GM06990 (cell line): ENCODE measurements around the gene PPM1F.
A peak's percentile ranks its signal among the peaks of the same experiment; 100 is the strongest.

Experiments used
- DNase-seq: peaks from one replicate; pipeline ENCODE4 v3.0.0-alpha.2; 2011; ENCODE audit not compliant: insufficient read length; ENCODE audit errors: extremely low read depth
- H3K27me3 ChIP-seq: replicated peaks from 2 replicates; pipeline ENCODE4 v1.6.0; 2011; ENCODE audit warnings: low read length; ENCODE audit not compliant: control insufficient read depth, insufficient read depth
- H3K36me3 ChIP-seq: 2 replicates; pipeline ENCODE4 v1.5.1; 2011; ENCODE audit warnings: low read length; ENCODE audit not compliant: control insufficient read depth, insufficient read depth
- H3K4me3 ChIP-seq: replicated peaks from 2 replicates; pipeline ENCODE4 v1.5.1; 2011; ENCODE audit warnings: low read depth, mild to moderate bottlenecking, control low read depth, low read length
- TF ChIP-seq, protein P1 (sequence below): IDR thresholded peaks from 2 replicates; pipeline ENCODE4 v1.5.1; 2011; ENCODE audit warnings: low read length, control low read depth, mild to moderate bottlenecking, inconsistent platforms; ENCODE audit not compliant: insufficient read depth, poor library complexity, severe bottlenecking

PPM1F gene

GRCh38 chr22:21981874-21982273 is 29.2 kb upstream of the PPM1F start:
- no peak for DNase-seq
- Histone ChIP-seq H3K36me3 (no peaks in the 10 kb centered on the region), H3K27me3 (no peaks in the 10 kb centered on the region), H3K4me3 (peak overlapping the region; percentile 100)
- TF ChIP-seq, protein P1, sequence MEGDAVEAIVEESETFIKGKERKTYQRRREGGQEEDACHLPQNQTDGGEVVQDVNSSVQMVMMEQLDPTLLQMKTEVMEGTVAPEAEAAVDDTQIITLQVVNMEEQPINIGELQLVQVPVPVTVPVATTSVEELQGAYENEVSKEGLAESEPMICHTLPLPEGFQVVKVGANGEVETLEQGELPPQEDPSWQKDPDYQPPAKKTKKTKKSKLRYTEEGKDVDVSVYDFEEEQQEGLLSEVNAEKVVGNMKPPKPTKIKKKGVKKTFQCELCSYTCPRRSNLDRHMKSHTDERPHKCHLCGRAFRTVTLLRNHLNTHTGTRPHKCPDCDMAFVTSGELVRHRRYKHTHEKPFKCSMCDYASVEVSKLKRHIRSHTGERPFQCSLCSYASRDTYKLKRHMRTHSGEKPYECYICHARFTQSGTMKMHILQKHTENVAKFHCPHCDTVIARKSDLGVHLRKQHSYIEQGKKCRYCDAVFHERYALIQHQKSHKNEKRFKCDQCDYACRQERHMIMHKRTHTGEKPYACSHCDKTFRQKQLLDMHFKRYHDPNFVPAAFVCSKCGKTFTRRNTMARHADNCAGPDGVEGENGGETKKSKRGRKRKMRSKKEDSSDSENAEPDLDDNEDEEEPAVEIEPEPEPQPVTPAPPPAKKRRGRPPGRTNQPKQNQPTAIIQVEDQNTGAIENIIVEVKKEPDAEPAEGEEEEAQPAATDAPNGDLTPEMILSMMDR = no peak

GRCh38 chr22:21980547-21980946 is 27.9 kb upstream of the PPM1F start:
- TF ChIP-seq, protein P1 = no peak
- no peak for DNase-seq
- Histone ChIP-seq H3K36me3 (peaks cover 4% of the 10 kb centered on the region), H3K27me3 (no peaks in the 10 kb centered on the region), H3K4me3 (no peak overlapping the region)

DNA sequence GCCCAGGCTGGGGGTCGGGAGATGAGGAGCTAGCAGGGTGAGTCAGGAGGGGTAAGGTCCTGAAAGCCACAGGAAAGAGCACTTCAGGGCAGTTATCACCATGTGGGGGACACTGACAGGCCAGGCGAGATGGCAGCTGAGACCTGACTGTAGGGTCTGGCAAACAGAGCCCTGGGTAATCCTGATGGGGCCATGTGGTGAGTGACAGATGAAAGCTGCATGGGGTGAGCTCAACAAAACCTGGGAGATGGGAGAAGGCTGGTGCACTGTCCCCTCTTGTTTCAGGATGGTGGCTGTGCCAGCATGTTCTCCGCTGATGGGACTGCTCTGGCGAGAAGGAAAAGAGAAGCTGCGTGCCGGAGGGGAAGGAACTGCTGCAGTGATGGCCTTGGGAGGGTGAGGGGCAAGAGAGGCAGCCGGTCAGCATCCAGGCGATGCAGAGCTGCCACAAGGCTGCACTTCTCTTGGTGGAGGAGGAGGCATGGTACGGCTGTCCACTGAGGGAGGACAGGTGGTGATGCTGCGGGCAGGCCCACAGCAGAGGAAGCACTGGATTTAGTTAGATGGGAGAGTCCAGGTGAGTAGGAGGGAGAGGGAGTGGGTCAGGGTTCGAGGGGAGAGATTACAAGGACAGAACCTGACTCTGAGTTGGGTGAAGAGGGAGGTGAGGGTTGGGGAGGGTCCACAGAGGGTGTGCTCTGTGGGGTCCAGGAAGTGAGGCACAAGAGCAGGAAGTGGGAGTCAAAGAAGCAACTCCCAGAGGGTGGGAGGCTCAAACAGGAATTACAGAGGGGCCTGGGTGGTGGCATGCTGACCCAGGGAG is 26.1 kb upstream of the PPM1F start:
- TF ChIP-seq, protein P1 = no peak
- peaks cover 13% of the 10 kb centered on the region for H3K36me3 ChIP-seq
- no peak for DNase-seq

DNA sequence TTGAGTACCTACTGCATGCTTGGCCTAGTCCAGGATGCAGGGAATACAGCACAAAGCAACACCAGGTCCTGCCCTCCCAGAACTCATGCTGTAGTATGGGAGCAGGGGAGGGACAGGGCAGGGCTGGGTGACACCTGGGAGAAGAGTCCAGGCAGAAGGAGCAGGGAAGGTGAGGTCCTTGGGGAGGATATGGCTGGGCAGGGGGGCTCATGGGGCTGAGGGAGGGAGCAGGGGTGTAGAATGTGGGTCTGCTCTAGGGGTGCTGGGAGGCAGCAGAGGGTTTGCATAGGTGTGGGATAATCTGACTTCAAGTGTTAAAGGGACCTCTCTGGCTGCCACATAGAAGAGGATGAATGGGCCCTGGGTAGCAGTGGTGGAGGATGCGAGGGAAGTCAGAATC is 25.2 kb upstream of the PPM1F start:
- TF ChIP-seq, protein P1 = no peak
- no peaks in the 10 kb centered on the region for H3K27me3 ChIP-seq
- DNase-seq = no peak
- peaks cover 19% of the 10 kb centered on the region for H3K36me3 ChIP-seq
- H3K4me3 ChIP-seq = no peak overlapping the region

More for the DNA sequence above, 26.1 kb upstream of the PPM1F start:
- H3K4me3 ChIP-seq = no peak overlapping the region
- no peaks in the 10 kb centered on the region for H3K27me3 ChIP-seq

GRCh38 chr22:21975854-21976345 is 23.3 kb upstream of the PPM1F start:
- no peak for DNase-seq
- H3K27me3 ChIP-seq = no peaks in the 10 kb centered on the region
- peaks cover 33% of the 10 kb centered on the region for H3K36me3 ChIP-seq
- H3K4me3 ChIP-seq = no peak overlapping the region
- TF ChIP-seq, protein P1 = no peak

DNA sequence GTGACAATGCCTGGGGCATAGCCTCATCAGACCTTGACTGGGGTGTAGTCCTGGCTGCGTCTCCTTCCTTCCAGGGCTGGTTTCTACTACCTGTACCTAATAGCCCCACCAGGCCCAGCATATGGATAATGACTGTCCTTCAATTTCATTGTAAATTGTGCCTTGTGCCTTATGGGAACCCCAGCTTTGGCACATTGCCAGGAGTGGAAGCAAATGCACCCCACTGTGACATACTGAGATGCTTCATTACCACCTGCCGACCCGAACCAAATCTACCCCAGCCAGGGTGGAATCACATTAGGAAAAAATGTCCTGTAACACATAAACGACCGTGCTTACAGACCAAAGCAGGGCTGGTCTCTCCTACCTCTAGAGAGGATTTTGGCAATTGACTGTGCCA is 22.6 kb upstream of the PPM1F start:
- TF ChIP-seq, protein P1 = no peak
- H3K36me3 ChIP-seq = peaks cover 37% of the 10 kb centered on the region
- no peak overlapping the region for H3K4me3 ChIP-seq
- H3K27me3 ChIP-seq = no peaks in the 10 kb centered on the region
- DNase-seq = no peak
